ENCODE measurements around the gene NETO1. TPM values are rescaled to one million over a fixed set of nuclear protein-coding genes. Genes with fewer than 3 reads are reported as not detected.

The NETO1 gene
- total and polyA plus RNA-seq, 5 donors: 0.57 to 1.9 (median 1.0) TPM

- intact Hi-C loops (cut with DNase I): no loop called here
- H3K4me1 ChIP-seq (ENCODE audit: control insufficient read depth, insufficient read depth, low read length): no peaks in the 10 kb centered on the region
- no peak overlapping the region for H3K27ac ChIP-seq (ENCODE audit: low read length)
- no peak overlapping the region for H3K4me3 ChIP-seq (ENCODE audit: low read length)
- DNase-seq: no peak
- H3K27me3 ChIP-seq (ENCODE audit: control insufficient read depth, insufficient read depth): no peaks in the 10 kb centered on the region
- 71% methylated on average over 6 of the region's 6 CpGs for WGBS
- ATAC-seq: no peak
- H3K9me3 ChIP-seq (ENCODE audit: control insufficient read depth, low read length): no peaks in the 10 kb centered on the region
Measured at GRCh38 chr18:72727776-72728175, 140.0 kb downstream of the NETO1 start.

DNA sequence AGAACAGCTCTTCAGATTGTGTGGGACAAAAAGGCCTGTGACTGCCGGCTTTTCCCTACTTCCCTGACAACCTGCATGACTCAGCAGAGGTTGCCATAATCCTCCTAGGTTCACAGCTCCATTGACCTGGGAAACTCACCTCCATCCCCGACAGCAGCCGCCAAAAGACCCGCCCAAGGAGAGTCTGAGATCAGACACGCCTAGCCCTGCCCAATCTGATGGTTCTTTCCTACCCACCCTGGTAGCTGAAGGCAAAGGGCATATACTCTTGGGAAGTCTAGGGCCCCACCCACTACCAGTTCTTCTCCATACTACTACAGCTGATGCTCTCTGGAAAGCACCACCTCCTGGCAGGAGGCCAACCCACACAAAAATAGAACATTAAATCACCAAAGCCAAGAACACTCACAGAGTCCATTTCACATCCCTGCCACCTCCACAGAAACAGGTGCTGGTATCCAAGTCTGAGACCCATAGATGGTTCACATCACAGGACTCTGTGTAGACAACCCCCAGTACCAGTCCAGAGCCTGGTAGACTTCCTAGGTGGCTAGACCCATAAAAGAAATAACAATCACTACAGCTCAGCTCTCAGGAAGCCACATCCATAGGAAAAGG is 140.6 kb downstream of the NETO1 start:
- H3K27me3 ChIP-seq (ENCODE audit: control insufficient read depth, insufficient read depth): no peaks in the 10 kb centered on the region
- 73% methylated on average over 5 of the region's 5 CpGs for whole genome bisulfite sequencing
- no peak for ATAC-seq
- no peak for DNase-seq
- H3K9me3 ChIP-seq (ENCODE audit: control insufficient read depth, low read length): no peaks in the 10 kb centered on the region
- no peaks in the 10 kb centered on the region for H3K4me1 ChIP-seq (ENCODE audit: control insufficient read depth, insufficient read depth, low read length)
- no peak overlapping the region for H3K4me3 ChIP-seq (ENCODE audit: low read length)
- H3K27ac ChIP-seq (ENCODE audit: low read length): no peak overlapping the region
- intact Hi-C loops (cut with DNase I): no loop called here

GRCh38 chr18:72726201-72726600 is 141.6 kb downstream of the NETO1 start:
- DNase-seq: no peak
- Histone ChIP-seq H3K4me3 (ENCODE audit: low read length) (no peak overlapping the region), H3K27ac (ENCODE audit: low read length) (no peak overlapping the region), H3K9me3 (ENCODE audit: control insufficient read depth, low read length) (no peaks in the 10 kb centered on the region), H3K4me1 (ENCODE audit: control insufficient read depth, insufficient read depth, low read length) (no peaks in the 10 kb centered on the region), H3K27me3 (ENCODE audit: control insufficient read depth, insufficient read depth) (no peaks in the 10 kb centered on the region)
- intact Hi-C loops (cut with DNase I): no loop called here
- no peak for ATAC-seq
- WGBS: 91% methylated on average over 4 of the region's 4 CpGs

- Histone ChIP-seq H3K4me3 (ENCODE audit: low read length) (no peak overlapping the region), H3K27me3 (ENCODE audit: control insufficient read depth, insufficient read depth) (no peaks in the 10 kb centered on the region), H3K9me3 (ENCODE audit: control insufficient read depth, low read length) (no peaks in the 10 kb centered on the region), H3K4me1 (ENCODE audit: control insufficient read depth, insufficient read depth, low read length) (no peaks in the 10 kb centered on the region), H3K27ac (ENCODE audit: low read length) (no peak overlapping the region)
- no peak for DNase-seq
- intact Hi-C loops (cut with DNase I): loop anchor here in 1 of 4 donors (5.0 kb wide), 1 partner anchor 501 kb away; no protein-coding TSS in a partner anchor
- WGBS: 62% methylated on average over 3 of the region's 3 CpGs
- no peak for ATAC-seq
Measured at GRCh38 chr18:72721330-72721729, 146.5 kb downstream of the NETO1 start.

DNA sequence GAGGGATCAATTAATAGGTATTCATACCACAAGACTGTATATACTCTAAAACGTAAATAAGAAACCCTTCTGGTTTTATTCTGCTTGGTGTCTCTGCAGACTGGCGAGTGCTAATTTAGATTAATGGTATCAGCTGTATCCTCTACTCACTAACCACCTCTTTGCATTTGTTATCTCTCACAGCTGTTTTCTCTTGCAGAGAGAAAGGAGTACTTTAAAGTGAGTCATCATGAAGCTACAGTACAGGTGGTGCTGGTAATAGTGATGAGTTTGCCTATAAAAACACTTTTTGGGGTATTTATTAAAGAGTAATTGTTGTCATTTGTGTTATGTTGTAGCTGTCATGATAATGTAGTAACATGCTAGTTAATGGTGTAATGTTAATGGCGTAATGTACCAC is 147.7 kb downstream of the NETO1 start:
- intact Hi-C loops (cut with DNase I): loop anchor here in 1 of 4 donors (5.0 kb wide), 1 partner anchor 502 kb away; no protein-coding TSS in a partner anchor
- Histone ChIP-seq H3K27ac (ENCODE audit: low read length) (no peak overlapping the region), H3K9me3 (ENCODE audit: control insufficient read depth, low read length) (no peaks in the 10 kb centered on the region), H3K4me3 (ENCODE audit: low read length) (no peak overlapping the region), H3K4me1 (ENCODE audit: control insufficient read depth, insufficient read depth, low read length) (no peaks in the 10 kb centered on the region), H3K27me3 (ENCODE audit: control insufficient read depth, insufficient read depth) (no peaks in the 10 kb centered on the region)
- ATAC-seq (no peak), DNase-seq (no peak)
- 22% methylated on average over 3 of the region's 3 CpGs for WGBS

DNA sequence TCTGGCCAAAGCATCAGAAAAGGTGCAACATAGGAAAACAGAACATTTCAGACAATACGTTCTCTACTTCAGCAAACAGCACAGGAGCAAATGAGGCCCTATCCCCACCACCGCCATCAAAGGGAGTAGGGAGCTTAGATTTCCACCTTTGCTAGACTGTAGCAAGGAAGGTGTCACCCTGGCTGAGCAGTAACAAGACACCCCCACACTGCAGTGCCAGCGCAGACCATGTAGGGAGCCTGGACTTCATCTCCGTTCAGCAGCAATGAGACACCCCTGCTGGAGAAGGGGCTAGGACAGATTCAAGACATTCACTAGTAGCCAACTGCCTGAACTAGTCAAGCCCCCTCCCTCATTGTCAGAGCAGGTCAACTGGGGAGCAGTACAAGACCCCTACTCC is 163.6 kb downstream of the NETO1 start:
- Histone ChIP-seq H3K4me1 (ENCODE audit: control insufficient read depth, insufficient read depth, low read length) (no peaks in the 10 kb centered on the region), H3K9me3 (ENCODE audit: control insufficient read depth, low read length) (no peaks in the 10 kb centered on the region), H3K27me3 (ENCODE audit: control insufficient read depth, insufficient read depth) (no peaks in the 10 kb centered on the region), H3K4me3 (ENCODE audit: low read length) (no peak overlapping the region), H3K27ac (ENCODE audit: low read length) (no peak overlapping the region)
- no peak for DNase-seq
- intact Hi-C loops (cut with DNase I): no loop called here
- no peak for ATAC-seq
- 80% methylated on average over 4 of the region's 4 CpGs for WGBS

DNA sequence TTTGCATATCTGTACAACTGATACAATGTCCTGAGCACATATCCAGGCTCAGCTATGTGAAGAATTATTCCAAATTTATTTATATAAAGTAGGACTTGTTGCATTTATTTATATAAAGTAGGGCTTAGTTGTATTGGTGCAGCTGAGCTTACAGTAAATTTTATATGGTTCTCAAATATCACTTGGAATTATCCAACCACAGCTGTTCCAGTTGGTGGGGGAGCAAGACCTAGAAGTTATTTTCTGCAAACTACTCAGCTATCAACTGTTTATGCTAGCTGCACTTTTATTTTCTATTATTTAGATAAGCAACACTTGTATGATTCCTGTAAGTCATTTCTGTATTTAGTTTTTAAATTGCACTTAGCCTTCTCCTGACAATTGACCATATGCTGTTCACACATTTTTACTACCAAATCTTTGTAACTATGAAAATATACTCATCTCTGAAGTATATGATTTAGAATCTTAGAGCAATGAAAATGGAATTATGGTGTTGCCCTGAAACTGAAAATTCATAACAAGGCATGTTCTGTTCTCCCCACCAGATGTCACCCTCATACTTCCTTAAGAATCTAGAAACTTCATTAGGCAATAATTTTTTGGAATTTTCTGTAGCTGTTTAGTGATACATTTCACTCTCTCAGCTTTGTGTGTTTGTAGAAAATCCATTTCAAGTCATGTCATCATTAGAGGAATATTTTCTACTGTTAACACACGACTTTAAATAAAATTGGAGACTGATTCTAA is 166.7 kb downstream of the NETO1 start:
- no peak for ATAC-seq
- H3K27me3 ChIP-seq (ENCODE audit: control insufficient read depth, insufficient read depth): no peaks in the 10 kb centered on the region
- intact Hi-C loops (cut with DNase I): no loop called here
- WGBS: 11% methylated on average over 1 of the region's 1 CpG
- H3K4me1 ChIP-seq (ENCODE audit: control insufficient read depth, insufficient read depth, low read length): no peaks in the 10 kb centered on the region
- no peak overlapping the region for H3K27ac ChIP-seq (ENCODE audit: low read length)
- no peaks in the 10 kb centered on the region for H3K9me3 ChIP-seq (ENCODE audit: control insufficient read depth, low read length)
- no peak overlapping the region for H3K4me3 ChIP-seq (ENCODE audit: low read length)
- DNase-seq: no peak

- 60% methylated on average over 6 of the region's 6 CpGs for WGBS
- H3K9me3 ChIP-seq (ENCODE audit: control insufficient read depth, low read length): no peaks in the 10 kb centered on the region
- no peak overlapping the region for H3K4me3 ChIP-seq (ENCODE audit: low read length)
- H3K27ac ChIP-seq (ENCODE audit: low read length): no peak overlapping the region
- no peaks in the 10 kb centered on the region for H3K4me1 ChIP-seq (ENCODE audit: control insufficient read depth, insufficient read depth, low read length)
- no peak for DNase-seq
- H3K27me3 ChIP-seq (ENCODE audit: control insufficient read depth, insufficient read depth): no peaks in the 10 kb centered on the region
- no peak for ATAC-seq
- intact Hi-C loops (cut with DNase I): no loop called here
Measured at GRCh38 chr18:72697706-72698105, 170.1 kb downstream of the NETO1 start.

DNA sequence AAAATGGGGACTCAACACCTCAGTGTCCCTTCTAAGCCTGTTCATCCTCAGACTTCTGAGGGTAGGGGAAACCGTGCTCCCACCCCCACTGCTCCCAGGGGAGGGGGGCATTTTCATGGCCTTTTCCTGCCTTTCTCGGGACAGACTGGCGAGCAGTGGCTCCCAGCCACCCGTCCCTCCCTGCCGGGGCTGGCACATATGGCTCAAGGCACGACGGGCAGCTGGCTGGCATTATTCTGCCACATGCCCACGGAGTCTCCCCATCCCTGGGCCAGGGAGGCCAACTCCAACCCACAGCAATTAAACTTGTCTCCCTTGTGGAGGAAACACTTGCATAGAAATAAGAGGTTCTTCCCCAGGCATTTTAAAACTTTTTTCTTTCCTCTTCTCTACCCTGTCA is 175.2 kb downstream of the NETO1 start:
- intact Hi-C loops (cut with DNase I): no loop called here
- H3K9me3 ChIP-seq (ENCODE audit: control insufficient read depth, low read length): no peaks in the 10 kb centered on the region
- DNase-seq: no peak
- no peaks in the 10 kb centered on the region for H3K27me3 ChIP-seq (ENCODE audit: control insufficient read depth, insufficient read depth)
- 26% methylated on average over 8 of the region's 8 CpGs for WGBS
- H3K4me1 ChIP-seq (ENCODE audit: control insufficient read depth, insufficient read depth, low read length): no peaks in the 10 kb centered on the region
- ATAC-seq: peak in 1 of 2 donors; percentile 50
- H3K27ac ChIP-seq (ENCODE audit: low read length): no peak overlapping the region
- H3K4me3 ChIP-seq (ENCODE audit: low read length): no peak overlapping the region

Measured in right cardiac atrium (tissue), 5 donors.